CD4-positive, alpha-beta T cell treated with Interleukin-17A for 1 hour (primary cell): Measurements from ENCODE around the gene DOCK10.

Experiments used
- DNase-seq: peaks from one replicate; pipeline ENCODE4 v3.0.0-alpha.2; 2020

The DOCK10 gene

GRCh38 chr2:225040856-225041206, 1.4 kb downstream of the DOCK10 start:
- peak; percentile 47 for DNase-seq

- no peak for DNase-seq
Observed at GRCh38 chr2:225040142-225040541, 2.1 kb downstream of the DOCK10 start.

DNA sequence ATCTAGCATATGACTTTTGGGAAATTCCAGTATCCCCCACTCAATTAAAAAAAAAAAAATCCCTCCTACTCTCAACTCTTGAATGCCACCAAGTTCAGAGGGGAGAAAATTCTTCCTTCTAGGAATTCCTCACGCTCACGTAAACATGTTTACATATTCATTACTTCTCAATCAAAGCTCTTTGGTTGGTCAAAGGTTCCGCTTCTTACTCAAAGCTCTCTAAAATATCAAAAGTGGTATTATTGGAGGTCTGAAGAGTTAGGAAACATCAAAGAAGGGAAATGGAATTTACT, 4.1 kb downstream of the DOCK10 start:
- DNase-seq, result no peak

DNA sequence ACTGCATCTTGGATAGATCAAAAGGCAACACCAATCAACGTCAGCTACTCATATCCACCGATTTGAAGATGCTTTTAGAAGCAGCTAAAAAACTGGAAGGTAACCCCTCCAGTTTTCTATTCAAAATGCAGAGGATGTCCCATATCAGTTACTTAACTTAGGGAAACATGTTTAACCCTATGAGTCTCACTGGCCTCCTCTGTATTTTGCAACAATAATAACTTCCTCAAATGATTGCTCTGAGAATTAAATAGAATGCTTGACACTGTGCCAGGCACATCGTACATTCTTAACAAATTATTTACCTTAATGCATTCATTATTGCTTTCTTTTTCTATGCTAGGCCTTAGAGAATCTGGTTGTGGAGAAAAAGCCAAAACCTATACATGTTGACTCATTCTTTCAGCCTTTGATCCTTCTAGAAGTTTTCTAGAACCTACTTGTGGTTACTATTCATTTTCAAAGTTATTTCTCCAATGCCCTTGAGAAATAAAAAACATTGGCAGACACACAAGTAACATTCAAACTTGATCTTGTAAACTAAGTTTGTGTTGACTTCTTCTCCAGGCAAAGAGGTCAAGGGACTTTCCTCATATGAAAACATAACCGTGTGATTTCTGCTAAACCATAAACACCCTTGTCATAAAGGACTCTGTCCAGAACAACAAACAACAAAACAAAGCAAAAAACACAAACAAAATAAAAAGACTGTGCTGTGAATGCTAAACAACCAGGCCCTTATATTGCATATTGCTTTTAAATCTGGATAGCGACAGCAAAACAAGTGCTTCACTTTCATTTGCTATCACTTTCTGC, 4.6 kb downstream of the DOCK10 start:
- DNase-seq, result peak; percentile 51

GRCh38 chr2:225036431-225036830, 5.8 kb downstream of the DOCK10 start:
- DNase-seq, result no peak

DNA sequence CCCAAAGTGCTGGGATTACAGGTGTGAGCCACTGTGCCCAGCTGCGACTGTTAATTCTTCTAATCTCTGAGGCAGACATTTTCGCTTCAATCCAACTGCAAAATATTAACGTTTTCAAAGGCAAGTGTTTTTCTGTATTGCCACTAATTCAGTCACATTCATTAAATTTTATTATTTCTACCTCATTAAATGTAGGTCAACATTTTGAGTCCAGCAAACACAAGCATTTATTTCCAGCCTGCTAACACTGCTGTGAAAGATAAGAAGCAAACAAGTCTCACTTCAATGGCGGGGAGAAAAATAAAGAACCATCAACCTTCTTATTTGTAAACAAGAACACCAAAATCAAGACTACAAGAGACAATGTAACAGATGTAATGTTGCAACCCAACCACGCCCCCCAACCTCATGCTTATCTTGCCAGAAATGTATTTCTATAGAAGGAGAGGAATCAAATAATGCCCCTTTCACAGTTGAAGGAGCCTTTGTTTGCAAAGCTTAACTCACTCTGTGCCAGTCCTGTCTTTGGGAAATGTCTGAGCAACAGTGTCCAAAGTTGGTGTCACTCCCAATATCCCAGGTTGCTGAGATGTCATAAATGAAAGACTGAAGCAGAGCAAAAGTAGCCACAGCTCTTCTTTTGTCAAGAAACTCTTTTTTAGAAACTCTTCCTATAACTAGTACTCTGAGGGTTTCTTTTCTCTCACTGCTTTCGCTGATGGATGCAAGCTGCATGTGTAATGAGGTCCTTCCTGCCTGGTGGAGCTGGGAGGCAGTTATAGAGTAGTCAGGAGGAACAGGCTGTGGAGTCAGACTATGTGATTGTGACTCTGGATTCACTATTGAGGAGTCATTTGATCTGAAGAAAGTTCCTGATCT, 8.6 kb downstream of the DOCK10 start:
- DNase-seq, result no peak

GRCh38 chr2:225032246-225032645, 10.0 kb downstream of the DOCK10 start:
- no peak for DNase-seq

DNA sequence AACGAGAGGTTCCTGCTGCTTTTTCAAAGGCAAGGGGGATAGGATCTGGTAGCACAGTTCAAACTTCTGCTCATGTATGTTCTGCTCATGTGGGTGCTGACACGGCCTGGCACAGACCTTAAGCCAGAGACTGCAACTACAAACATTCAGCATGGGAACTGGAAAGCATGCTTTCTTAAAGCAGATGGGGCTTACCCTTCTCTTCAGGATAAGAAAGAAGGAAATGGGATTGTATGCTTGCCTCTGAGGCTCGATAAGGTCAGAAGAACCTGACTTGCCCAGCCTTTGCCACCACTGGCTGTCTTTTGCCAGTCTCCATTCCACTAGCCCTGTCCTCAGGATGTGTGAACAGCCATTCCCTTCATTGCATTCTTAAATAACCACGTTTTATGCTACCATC, 10.7 kb downstream of the DOCK10 start:
- DNase-seq, result no peak

DNA sequence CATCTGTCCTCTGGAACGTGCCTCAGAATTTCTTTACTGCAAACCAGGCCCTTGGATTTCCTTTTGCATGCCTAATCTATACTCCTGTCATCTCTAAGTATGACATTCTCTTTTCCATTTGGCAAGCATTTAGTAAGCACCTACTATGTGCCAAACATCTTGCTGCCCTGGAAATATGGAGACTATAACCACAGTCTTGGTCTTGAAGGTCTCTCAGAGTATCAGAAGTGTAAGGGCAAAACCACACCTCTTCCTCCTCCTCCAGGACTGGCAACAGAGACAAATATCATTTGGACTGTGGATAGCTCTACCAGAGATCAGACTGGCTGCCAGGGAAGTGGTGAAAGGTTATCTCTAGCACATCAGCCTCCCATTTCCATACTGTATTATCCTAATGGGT, 11.4 kb downstream of the DOCK10 start:
- DNase-seq, result no peak

- no peak for DNase-seq
Observed at GRCh38 chr2:225030203-225030602, 12.1 kb downstream of the DOCK10 start.

DNA sequence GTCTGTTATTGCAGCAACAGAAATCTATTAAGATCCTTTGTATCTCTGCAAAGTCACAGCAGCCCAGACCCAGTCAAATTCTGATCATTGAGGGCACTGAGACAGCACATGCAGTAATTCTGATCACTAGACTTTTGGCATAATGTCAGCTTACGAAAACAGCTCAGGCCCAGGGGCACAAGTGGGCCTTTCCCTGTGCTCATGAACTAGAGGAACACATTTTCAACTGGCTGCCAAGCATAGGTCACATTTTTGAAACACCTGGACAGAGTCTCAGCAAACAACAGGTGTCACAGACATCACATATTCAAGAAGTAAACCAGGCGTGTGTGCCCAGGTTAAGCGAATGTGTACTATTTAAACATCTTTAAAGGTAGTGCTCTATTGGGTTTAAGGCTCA, 13.7 kb downstream of the DOCK10 start:
- DNase-seq, result no peak

DNA sequence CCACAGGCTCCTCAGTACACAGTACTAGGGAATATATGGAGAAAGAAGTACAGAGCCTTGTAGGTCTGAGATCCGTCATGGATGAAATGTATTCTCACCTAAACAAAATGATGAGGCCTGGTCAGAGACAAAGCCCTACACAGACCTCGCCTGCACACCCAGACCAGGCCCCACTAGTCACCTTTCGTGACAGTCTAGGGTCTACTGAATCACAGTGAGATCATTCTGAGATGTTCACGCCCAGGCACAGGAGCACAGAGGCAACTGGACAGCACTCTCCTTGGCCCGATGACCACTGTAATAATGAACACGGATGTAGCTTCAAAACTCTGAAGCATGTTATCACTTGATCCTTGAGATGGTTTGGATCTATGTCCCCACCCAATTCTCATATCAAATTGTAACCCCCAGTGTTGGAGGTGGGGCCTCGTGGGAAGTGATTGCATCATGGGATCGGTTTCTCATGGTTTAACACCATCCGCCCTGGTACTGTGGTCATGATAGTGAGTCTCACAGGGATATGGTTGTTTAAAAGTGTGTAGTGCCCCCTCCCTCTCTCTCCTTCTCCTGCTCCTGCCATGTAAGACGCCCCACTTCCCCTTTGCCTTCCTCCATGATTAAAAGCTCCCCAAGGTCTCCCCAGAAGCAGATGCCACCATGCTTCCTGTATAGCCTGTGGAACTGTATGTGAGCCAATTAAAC, 15.1 kb downstream of the DOCK10 start:
- DNase-seq, result no peak

GRCh38 chr2:225025917-225026571, 16.2 kb downstream of the DOCK10 start:
- DNase-seq, result peak; percentile 29

GRCh38 chr2:225022188-225022587, 20.1 kb downstream of the DOCK10 start:
- no peak for DNase-seq

- DNase-seq, result no peak
Observed at GRCh38 chr2:225020168-225020849, 22.0 kb downstream of the DOCK10 start.

GRCh38 chr2:225019105-225019504, 23.2 kb downstream of the DOCK10 start:
- no peak for DNase-seq

- DNase-seq, result no peak
Observed at GRCh38 chr2:225017713-225018112, 24.6 kb downstream of the DOCK10 start.

- no peak for DNase-seq
Observed at GRCh38 chr2:225017098-225017685, 25.1 kb downstream of the DOCK10 start.

DNA sequence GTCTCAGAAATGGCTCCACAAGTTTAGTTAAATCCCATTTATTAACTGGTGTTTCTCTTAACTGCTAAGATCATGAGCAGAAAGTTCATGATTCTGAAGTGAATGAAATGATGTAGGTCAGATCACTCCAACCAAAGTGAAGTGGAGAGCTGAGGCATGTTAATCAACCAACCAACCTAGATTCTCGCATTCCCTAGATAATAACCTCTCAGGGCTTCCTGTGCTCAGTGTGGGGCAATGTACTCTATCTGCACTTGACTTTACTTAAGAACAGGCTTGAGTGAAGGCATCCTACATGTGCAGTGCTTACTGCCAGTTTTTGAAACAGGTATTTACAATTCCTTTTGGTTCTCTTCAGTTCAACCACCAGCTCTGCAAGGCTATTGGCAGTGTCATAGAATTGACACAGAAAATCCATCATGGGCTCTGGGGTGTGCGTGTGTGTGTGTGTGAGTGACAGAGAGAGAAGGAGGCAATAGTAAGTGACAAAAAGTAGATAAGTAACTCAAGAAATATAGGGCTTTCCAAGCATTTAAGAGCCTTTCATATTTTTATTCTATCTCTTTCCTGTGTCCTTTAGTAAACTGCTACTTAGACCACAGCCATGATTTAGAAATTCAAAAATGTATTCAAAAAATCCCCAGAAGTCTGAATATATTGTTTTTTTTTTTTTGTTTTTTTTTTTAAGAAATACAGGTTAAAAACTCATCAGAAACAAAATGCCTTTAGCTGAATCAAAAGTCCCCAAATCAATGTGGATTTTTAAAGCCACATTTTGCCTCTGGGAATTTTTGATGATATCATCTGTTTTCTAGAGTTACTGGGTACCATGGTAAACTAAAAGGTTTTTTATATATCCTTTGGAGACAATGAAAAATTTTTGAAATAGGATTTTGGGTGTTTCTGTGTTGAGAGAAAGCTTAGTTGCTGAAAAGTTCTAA, 28.6 kb downstream of the DOCK10 start:
- no peak for DNase-seq

- no peak for DNase-seq
Observed at GRCh38 chr2:225011585-225011984, 30.7 kb downstream of the DOCK10 start.

GRCh38 chr2:225010804-225011203, 31.5 kb downstream of the DOCK10 start:
- no peak for DNase-seq
